ENCODE measurements around the gene LRRC75A.

DNA sequence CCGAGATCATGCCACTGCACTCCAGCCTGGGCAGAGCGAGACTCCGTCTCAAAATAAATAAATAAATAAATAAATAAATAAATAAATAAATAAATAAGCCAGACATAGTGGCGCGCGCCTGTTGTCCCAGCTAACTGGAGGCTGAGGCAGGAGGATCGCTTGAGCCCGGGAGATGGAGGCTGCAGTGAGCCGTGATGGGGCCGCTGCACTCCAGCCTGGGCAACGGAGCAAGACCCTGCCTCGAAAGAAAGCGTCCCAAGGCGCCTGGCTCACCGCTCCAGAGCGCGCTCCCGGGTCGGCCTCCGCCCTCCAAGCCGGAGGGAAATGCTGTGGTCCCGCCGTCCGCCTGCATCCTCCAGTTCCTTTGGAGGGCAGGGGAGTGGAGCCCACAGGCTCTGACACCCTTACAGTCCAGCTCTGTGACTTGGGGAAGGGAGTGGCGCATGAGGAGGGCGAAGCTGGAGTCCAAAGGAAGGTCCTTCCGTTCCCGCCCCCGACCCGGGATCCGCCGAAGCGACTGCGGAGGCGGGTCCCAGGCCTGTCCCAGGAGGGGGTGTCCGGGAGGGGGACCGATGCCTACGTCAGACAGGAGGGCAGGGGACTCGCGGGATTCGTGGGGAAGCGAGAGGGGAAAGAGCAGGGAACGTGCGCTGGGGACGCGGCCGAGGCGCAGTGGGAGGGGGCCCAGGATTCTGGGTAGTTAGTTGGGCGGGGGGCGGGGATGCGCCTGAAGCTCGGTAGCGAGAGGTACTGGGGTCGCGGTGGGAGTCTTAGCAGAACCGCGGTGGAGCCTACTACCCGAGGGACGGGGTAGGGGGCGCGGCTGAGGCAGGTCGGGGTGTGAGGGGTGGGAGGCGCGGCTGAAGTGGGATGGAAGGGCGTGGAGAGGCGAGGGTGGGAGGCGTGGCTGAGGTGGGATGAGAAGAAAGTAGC lies 85.0 kb downstream of the LRRC75A start:
- TF ChIP-seq, protein P1, sequence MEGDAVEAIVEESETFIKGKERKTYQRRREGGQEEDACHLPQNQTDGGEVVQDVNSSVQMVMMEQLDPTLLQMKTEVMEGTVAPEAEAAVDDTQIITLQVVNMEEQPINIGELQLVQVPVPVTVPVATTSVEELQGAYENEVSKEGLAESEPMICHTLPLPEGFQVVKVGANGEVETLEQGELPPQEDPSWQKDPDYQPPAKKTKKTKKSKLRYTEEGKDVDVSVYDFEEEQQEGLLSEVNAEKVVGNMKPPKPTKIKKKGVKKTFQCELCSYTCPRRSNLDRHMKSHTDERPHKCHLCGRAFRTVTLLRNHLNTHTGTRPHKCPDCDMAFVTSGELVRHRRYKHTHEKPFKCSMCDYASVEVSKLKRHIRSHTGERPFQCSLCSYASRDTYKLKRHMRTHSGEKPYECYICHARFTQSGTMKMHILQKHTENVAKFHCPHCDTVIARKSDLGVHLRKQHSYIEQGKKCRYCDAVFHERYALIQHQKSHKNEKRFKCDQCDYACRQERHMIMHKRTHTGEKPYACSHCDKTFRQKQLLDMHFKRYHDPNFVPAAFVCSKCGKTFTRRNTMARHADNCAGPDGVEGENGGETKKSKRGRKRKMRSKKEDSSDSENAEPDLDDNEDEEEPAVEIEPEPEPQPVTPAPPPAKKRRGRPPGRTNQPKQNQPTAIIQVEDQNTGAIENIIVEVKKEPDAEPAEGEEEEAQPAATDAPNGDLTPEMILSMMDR (IDR thresholded peaks at IDR 0.05) = no peak
- TF ChIP-seq POLR2A (IDR thresholded peaks at IDR 0.05) = no peak

All from thyroid gland (tissue), 4 donors.